Neuronal stem cell (in vitro differentiated cells): ENCODE measurements around the gene ZNF117.

ENCODE experiments used
- DNase-seq: peaks from one replicate; pipeline ENCODE4 v3.0.0-alpha.2; 2013; ENCODE audit warnings: low spot score
- H2AFZ ChIP-seq: one replicate; pipeline ENCODE4 v1.6.1; 2013; ENCODE audit warnings: mild to moderate bottlenecking, low read length, inconsistent platforms
- H2AK5ac ChIP-seq: 2 replicates; pipeline ENCODE4 v1.6.1; 2013; ENCODE audit warnings: low read depth, mild to moderate bottlenecking, inconsistent platforms, low read length, moderate library complexity, mixed read lengths
- H2BK120ac ChIP-seq: 2 replicates; pipeline ENCODE4 v1.6.1; 2013; ENCODE audit warnings: low read depth, mild to moderate bottlenecking, inconsistent platforms, low read length, moderate library complexity, mixed read lengths
- H2BK12ac ChIP-seq: one replicate; pipeline ENCODE4 v1.6.1; 2013; ENCODE audit warnings: low read length, inconsistent platforms
- H2BK15ac ChIP-seq: 2 replicates; pipeline ENCODE4 v1.6.1; 2013; ENCODE audit warnings: mild to moderate bottlenecking, low read length, inconsistent platforms, mixed read lengths
- H2BK5ac ChIP-seq: one replicate; pipeline ENCODE4 v1.6.1; 2013; ENCODE audit warnings: inconsistent platforms, mild to moderate bottlenecking, low read length, moderate library complexity
- H3K14ac ChIP-seq: one replicate; pipeline ENCODE4 v1.6.1; 2013; ENCODE audit warnings: low read length, inconsistent platforms
- H3K18ac ChIP-seq: 2 replicates; pipeline ENCODE4 v1.6.1; 2013; ENCODE audit warnings: low read length, inconsistent platforms
- H3K23ac ChIP-seq: 2 replicates; pipeline ENCODE4 v1.6.1; 2013; ENCODE audit warnings: low read depth, mild to moderate bottlenecking, mixed read lengths, low read length, inconsistent platforms; ENCODE audit not compliant: poor library complexity
- H3K27ac ChIP-seq: replicated peaks from 3 replicates; pipeline ENCODE4 v1.5.1; 2013; ENCODE audit warnings: low read length, inconsistent platforms
- H3K27me3 ChIP-seq, 3 experiments: 2 replicates each; pipeline ENCODE4 v1.6.1; 2013; ENCODE audit warnings: low read length in 3 of 3, mild to moderate bottlenecking in 2 of 3, inconsistent platforms in 1 of 3, low read depth in 1 of 3, mixed read lengths in 1 of 3, moderate library complexity in 1 of 3; ENCODE audit not compliant: control insufficient read depth in 3 of 3, insufficient read depth in 3 of 3
- H3K36me3 ChIP-seq, 2 donors: replicated peaks in 1 of 2; 2 replicates each; pipeline ENCODE4 v1.6.1; 2013; ENCODE audit warnings: low read length in 2 of 2; ENCODE audit not compliant: control insufficient read depth in 2 of 2, insufficient read depth in 2 of 2
- H3K4ac ChIP-seq: 2 replicates; pipeline ENCODE4 v1.6.1; 2013; ENCODE audit warnings: inconsistent platforms, mild to moderate bottlenecking, low read length, moderate library complexity
- H3K4me1 ChIP-seq, 2 donors: 1 replicate in 1 of 2; 2 replicates in 1 of 2; pipeline ENCODE4 v1.6.1; 2013; ENCODE audit warnings: low read length in 2 of 2, low read depth in 1 of 2; ENCODE audit not compliant: control insufficient read depth in 2 of 2, insufficient read depth in 1 of 2
- H3K4me2 ChIP-seq: one replicate; pipeline ENCODE4 v1.6.1; 2013; ENCODE audit warnings: mild to moderate bottlenecking, low read length, inconsistent platforms; ENCODE audit not compliant: insufficient read depth, poor library complexity, severe bottlenecking
- H3K4me3 ChIP-seq, 2 donors: 2 replicates each; pipeline ENCODE4 v1.5.1; 2013; ENCODE audit warnings: low read length in 2 of 2, mild to moderate bottlenecking in 2 of 2, inconsistent platforms in 1 of 2, moderate library complexity in 1 of 2
- H3K79me1 ChIP-seq: one replicate; pipeline ENCODE4 v1.6.1; 2013; ENCODE audit warnings: low read depth, mild to moderate bottlenecking, inconsistent platforms, low read length, moderate library complexity
- H3K9ac ChIP-seq: one replicate; pipeline ENCODE4 v1.6.1; 2013; ENCODE audit warnings: mild to moderate bottlenecking, low read depth, low read length, inconsistent platforms; ENCODE audit not compliant: poor library complexity
- H3K9me3 ChIP-seq, 2 donors: replicated peaks in 1 of 2; 2 replicates each; pipeline versions ENCODE3 to v1.6.1; 2013; ENCODE audit warnings: low read length in 2 of 2, mild to moderate bottlenecking in 2 of 2, inconsistent platforms in 1 of 2, low read depth in 1 of 2, mixed read lengths in 1 of 2, moderate library complexity in 1 of 2; ENCODE audit not compliant: control insufficient read depth in 2 of 2, insufficient read depth in 1 of 2
- H4K8ac ChIP-seq: one replicate; pipeline ENCODE4 v1.6.1; 2013; ENCODE audit warnings: low read depth, mild to moderate bottlenecking, inconsistent platforms, low read length, moderate library complexity
- H4K91ac ChIP-seq: one replicate; pipeline ENCODE4 v1.6.1; 2013; ENCODE audit warnings: low read length, low read depth, mild to moderate bottlenecking, inconsistent platforms; ENCODE audit not compliant: poor library complexity
- WGBS, 2 donors: extraction: QIAGEN DNeasy Blood & Tissue Kit; methylation state at CpG; one replicate each; pipeline ENCODE4 v1.1.7; 2013; ENCODE audit warnings: missing lambda C conversion rate in 2 of 2, mixed read lengths in 1 of 2; ENCODE audit not compliant: insufficient read length in 2 of 2, insufficient replicate concordance in 1 of 2; ENCODE audit errors: extremely low coverage in 2 of 2; 5-methylcytosine and 5-hydroxymethylcytosine counted together

ZNF117 gene

GRCh38 chr7:64978497-64979203 is 12.2 kb downstream of the ZNF117 start:
- Histone ChIP-seq H3K4me1 (no peaks in the 10 kb centered on the region), H3K79me1 (no peaks in the 10 kb centered on the region), H3K9me3 (peaks cover 17 to 97% of the 10 kb centered on the region in 2 donors)

GRCh38 chr7:64965594-64965993 is 25.2 kb downstream of the ZNF117 start:
- H3K79me1 ChIP-seq: no peaks in the 10 kb centered on the region
- no peak overlapping the region for H2AK5ac ChIP-seq
- no peak overlapping the region for H2BK120ac ChIP-seq
- no peak overlapping the region for H4K8ac ChIP-seq
- no peak overlapping the region for H2AFZ ChIP-seq
- no peak overlapping the region for H2BK12ac ChIP-seq
- H2BK15ac ChIP-seq: no peak overlapping the region
- H3K27ac ChIP-seq: no peak overlapping the region
- H3K4me2 ChIP-seq: no peak overlapping the region
- no peak overlapping the region for H3K23ac ChIP-seq
- DNase-seq: no peak
- H3K9me3 ChIP-seq: peaks cover 3 to 12% of the 10 kb centered on the region in 2 donors
- H3K4me1 ChIP-seq: no peaks in the 10 kb centered on the region
- H3K18ac ChIP-seq: no peak overlapping the region
- H3K14ac ChIP-seq: no peak overlapping the region
- H3K4ac ChIP-seq: no peak overlapping the region
- H3K36me3 ChIP-seq: no peaks in the 10 kb centered on the region
- no peak overlapping the region for H3K4me3 ChIP-seq
- no peak overlapping the region for H3K9ac ChIP-seq
- H2BK5ac ChIP-seq: no peak overlapping the region
- no peak overlapping the region for H4K91ac ChIP-seq
- H3K27me3 ChIP-seq: no peaks in the 10 kb centered on the region

More at GRCh38 chr7:64978497-64979203, 12.2 kb downstream of the ZNF117 start:
- Histone ChIP-seq H3K14ac (no peak overlapping the region), H2BK12ac (no peak overlapping the region), H3K27ac (no peak overlapping the region), H3K27me3 (no peaks in the 10 kb centered on the region), H3K9ac (no peak overlapping the region), H3K23ac (no peak overlapping the region), H2BK120ac (no peak overlapping the region), H3K36me3 (peaks cover 12 to 65% of the 10 kb centered on the region in 2 donors), H4K91ac (no peak overlapping the region), H3K4me3 (no peak overlapping the region), H2BK5ac (no peak overlapping the region), H3K4ac (no peak overlapping the region), H3K4me2 (no peak overlapping the region), H2AK5ac (no peak overlapping the region), H4K8ac (no peak overlapping the region), H2AFZ (no peak overlapping the region), H2BK15ac (no peak overlapping the region), H3K18ac (no peak overlapping the region)
- no peak for DNase-seq
- WGBS, 2 donors: no CpG with 5 or more reads among the region's 5 CpGs

GRCh38 chr7:64959072-64959747 is 31.6 kb downstream of the ZNF117 start:
- peaks cover 0 to 5% of the 10 kb centered on the region in 2 donors for H3K9me3 ChIP-seq
- no peaks in the 10 kb centered on the region for H3K27me3 ChIP-seq
- no peak overlapping the region for H3K9ac ChIP-seq
- no peak overlapping the region for H3K4me2 ChIP-seq
- H2BK5ac ChIP-seq: no peak overlapping the region
- no peaks in the 10 kb centered on the region for H3K36me3 ChIP-seq
- H3K14ac ChIP-seq: no peak overlapping the region
- H3K4me3 ChIP-seq: peak overlapping the region in 1 of 2 donors; percentile 18
- H2BK120ac ChIP-seq: no peak overlapping the region
- H3K27ac ChIP-seq: no peak overlapping the region
- peak overlapping the region; percentile 20 for H3K23ac ChIP-seq
- no peak overlapping the region for H2BK15ac ChIP-seq
- no peak overlapping the region for H2AK5ac ChIP-seq
- H3K18ac ChIP-seq: no peak overlapping the region
- no peak overlapping the region for H2AFZ ChIP-seq
- H4K91ac ChIP-seq: no peak overlapping the region
- H2BK12ac ChIP-seq: no peak overlapping the region
- H4K8ac ChIP-seq: no peak overlapping the region
- WGBS, 2 donors: no CpG with 5 or more reads among the region's 3 CpGs
- H3K4me1 ChIP-seq: peaks cover 0 to 2% of the 10 kb centered on the region in 2 donors
- no peak for DNase-seq
- no peak overlapping the region for H3K4ac ChIP-seq
- H3K79me1 ChIP-seq: no peaks in the 10 kb centered on the region

- WGBS, 2 donors: no CpG with 5 or more reads among the region's 1 CpG
Measured at GRCh38 chr7:64951250-64951848, 39.5 kb downstream of the ZNF117 start.

More at GRCh38 chr7:64951250-64951848, 39.5 kb downstream of the ZNF117 start:
- H3K4ac ChIP-seq: no peak overlapping the region
- no peak overlapping the region for H3K27ac ChIP-seq
- H4K91ac ChIP-seq: no peak overlapping the region
- no peaks in the 10 kb centered on the region for H3K79me1 ChIP-seq
- peak; percentile 2 for DNase-seq
- H3K4me3 ChIP-seq: no peak overlapping the region
- no peak overlapping the region for H3K18ac ChIP-seq
- H2BK120ac ChIP-seq: no peak overlapping the region
- H3K27me3 ChIP-seq: peaks cover 0 to 21% (median 11%) of the 10 kb centered on the region in 3 experiments
- H3K4me1 ChIP-seq: no peaks in the 10 kb centered on the region
- H3K9me3 ChIP-seq: no peaks in the 10 kb centered on the region
- H4K8ac ChIP-seq: no peak overlapping the region
- H2AFZ ChIP-seq: no peak overlapping the region
- no peak overlapping the region for H3K23ac ChIP-seq
- no peak overlapping the region for H3K4me2 ChIP-seq
- H3K14ac ChIP-seq: no peak overlapping the region
- H2BK15ac ChIP-seq: no peak overlapping the region
- H2AK5ac ChIP-seq: no peak overlapping the region
- H2BK5ac ChIP-seq: no peak overlapping the region
- H3K36me3 ChIP-seq: no peaks in the 10 kb centered on the region
- no peak overlapping the region for H2BK12ac ChIP-seq
- H3K9ac ChIP-seq: no peak overlapping the region
